Amniotic stem cell (primary cell): ENCODE data around the gene TMEM212.
"Not testable (repeated sequence)": the region's sequence is repeated elsewhere in the genome, so short reads cannot be mapped to it uniquely, and the experiment has no call there.

Experiments
- DNase-seq: peaks from one replicate; lab custom pipeline; 2025; lab: John Stamatoyannopoulos, UW

Gene TMEM212

DNA sequence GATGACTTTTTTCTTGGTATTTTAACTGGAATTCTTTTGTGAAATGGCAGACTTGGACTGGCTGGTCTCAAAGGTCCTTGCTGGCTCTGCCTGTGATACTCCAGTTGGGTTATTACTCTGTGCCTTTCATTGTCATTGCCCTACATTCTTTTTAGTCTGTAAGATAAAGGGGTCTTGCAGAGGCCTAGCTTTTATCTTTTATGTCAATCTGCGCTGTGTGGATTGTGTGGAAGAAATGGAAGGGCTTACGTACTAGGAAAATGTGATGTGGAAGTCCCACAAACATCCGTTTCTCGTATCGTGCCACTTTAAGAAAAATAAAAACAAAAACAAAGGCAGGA lies 8.7 kb upstream of the TMEM212 start:
- no peak for DNase-seq

DNA sequence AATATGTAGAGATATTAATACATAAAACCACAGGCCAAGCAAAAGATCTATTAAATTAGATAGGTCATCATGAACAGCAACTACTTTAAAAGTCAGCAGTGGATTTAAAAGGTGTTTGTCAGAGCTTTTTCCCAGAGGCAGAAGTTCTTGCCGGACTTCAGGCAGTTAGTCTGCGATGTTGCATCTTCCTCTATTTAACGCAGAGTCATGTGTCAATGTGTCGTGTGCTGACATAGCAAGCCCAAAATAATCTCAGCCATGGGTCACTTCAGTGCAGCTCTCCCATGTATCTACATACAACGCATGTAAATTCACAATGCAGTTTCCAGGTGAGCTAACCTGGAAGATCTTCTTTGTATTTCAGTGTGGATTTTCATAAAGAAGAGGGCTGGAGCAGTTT lies 8.0 kb upstream of the TMEM212 start:
- no peak for DNase-seq

DNA sequence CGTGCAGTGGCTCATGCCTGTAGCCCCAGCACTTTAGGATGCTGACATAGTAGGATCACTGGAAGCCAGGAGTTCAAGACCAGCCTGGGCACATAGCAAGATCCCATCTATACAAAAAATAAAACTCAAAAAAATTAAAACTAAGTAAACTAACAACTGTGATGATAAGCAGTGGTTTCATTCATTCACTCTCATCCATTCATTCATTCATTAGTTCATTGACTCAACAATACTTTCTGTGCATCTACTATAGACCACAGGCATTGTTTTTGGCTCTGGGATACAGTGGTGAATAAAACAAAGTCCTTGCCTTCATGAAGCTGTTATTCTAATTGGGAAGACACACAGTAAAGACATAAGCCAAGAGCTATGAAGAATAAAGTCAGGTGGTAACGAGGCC lies 7.5 kb upstream of the TMEM212 start:
- DNase-seq = no peak

GRCh38 chr3:171836855-171837254 lies 6.3 kb upstream of the TMEM212 start:
- no peak for DNase-seq

DNA sequence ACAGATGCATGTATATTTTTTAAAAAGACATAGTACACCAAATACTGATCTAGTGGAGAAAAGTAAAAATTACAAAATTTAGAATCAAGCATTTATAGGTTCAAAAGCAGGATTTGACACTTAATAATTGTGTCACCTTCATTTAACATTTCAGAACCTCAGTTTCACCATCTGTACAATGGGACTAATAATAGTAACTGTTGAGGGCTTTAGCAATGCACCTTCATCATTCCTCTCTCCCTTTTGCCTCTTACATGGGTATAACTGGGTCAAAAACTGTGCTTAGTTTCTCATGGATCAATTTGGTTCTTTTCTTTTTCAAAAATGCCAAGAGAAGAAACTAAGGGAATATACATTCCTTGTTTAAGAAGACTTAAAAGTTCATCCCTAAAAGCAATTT lies 5.5 kb upstream of the TMEM212 start:
- no peak for DNase-seq

GRCh38 chr3:171838218-171838720 lies 4.9 kb upstream of the TMEM212 start:
- peak; percentile 36 for DNase-seq

DNA sequence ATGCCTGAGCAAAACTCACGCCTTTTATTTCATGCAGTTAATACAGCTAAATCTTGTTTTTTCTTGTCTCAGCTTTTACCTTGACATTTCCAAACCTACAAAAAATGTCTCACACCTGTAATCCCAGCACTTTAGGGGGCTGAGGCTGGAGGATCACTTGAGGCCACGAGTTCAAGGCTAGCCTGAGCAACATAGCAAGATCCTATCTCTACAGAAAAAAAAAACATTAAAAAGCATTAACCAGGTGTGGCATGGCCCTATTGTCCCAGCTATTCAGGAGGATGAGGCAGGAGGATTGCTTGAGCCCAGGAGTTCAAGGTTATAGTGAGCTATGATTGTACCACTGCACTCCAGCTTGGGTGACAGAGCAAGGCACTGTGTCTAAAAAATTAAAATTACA lies 3.9 kb upstream of the TMEM212 start:
- no peak for DNase-seq

DNA sequence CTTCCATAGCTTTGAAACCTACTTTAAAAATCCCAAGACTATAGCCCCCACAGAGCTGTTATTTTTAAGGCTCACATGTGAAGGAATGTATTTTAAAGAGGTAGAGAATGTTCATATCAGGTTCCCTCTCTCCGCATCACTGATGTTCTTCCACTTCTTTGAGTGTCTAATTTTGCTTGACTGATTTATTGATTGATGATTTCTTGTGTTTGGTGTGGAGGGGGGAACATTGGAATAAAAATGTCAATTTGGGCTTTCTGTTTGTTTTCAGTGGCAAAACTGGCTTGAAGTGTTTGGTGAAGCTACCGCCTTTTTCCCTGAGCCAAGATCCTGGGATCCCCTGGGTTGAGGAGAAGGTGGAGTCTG lies 2.7 kb upstream of the TMEM212 start:
- no peak for DNase-seq

DNA sequence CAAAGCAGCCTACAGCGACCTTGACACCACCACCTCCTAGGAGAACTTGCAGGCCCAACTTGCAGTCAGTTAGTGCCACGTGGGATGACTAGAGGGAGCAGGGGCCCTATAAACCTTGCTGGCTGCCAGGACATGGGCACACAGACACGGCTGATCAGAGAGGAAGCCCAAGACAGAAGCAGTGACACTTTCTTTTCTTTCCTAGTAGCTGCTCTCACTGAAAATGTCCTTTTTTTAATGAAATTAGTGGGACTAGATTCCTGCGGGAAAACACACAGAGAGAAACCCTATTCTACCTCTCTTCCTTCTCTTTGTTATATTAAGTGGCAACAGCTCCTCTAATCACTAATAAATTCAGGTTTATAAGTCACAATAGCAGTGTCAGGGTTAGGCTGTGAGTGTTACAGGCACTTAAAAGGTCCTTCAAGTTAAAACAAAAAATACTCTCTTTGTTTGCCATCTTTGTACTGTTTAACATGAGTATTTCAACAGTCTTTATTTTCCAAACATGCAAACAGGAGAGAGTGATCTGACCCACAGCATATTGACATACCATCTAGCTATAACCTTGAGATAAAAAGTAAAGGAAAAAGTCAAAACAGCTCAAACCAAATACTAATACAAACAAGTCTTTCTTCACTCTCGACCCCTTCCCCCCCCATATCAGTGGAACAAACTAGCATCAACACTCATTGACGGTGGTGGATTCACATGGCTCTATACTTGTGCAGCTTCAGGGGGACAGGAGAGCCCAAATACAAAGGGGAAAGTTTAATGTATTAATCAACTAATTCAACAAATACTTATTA lies 2.1 kb upstream of the TMEM212 start:
- DNase-seq = no peak

- no peak for DNase-seq
These were observed 1.5 kb upstream of the TMEM212 start for GRCh38 chr3:171841620-171842000.

- DNase-seq = no peak
These were observed 1.7 kb downstream of the TMEM212 start for GRCh38 chr3:171844873-171845272.

DNA sequence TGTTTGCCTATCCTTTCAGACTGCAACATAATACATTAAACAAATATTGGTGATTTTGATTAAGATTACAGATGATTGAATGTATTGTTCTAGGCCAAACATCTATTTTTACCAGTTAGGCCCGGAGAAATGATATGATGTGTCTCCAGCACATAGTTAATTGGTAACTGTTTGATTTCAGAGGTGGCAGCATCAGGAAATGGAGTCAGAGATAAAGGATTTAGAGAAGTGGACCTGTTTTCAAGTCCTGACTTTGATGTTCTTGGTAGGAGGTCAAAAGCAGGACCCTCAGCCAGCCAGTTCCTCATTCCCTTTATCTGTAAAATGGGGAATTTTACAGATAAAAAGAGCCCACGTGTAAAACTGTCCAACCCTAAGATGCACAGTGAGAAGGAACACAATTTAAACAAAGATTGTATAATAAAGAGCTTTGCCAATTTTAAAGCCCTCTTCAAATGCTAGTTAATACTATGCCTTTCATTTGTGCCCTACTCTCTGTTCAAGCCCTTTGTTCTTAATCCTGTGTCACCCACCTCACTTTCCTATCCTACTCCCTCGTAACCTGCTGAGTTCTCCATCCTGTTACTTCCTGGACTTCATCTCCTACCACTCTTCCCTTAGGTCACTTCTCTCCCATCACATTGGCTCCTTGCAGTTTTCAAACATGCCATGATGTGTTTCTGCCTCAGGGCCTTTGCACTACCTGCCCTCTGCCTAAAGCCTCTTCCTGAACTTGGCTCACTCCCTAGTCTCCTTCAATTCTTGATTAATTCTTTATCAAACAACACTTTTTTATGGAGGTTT lies 2.5 kb downstream of the TMEM212 start:
- DNase-seq = no peak

DNA sequence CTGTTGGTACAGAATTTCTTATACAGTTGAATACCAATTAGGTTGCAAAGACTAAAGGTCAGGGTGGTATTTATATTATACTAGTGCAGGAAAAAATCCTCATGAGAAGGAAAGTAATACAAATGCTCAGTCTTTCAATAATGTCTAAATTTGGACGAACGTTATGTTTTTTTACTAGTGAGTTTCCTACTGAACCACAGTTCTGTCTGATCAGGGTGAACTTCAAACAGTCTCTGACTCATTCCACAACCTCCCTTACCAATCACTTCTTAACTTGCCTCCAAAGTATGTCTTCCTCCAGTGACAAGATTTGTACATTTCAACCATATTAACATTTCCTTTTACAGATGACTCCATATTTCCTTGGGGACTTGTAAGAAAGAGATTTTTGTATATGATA lies 3.4 kb downstream of the TMEM212 start:
- DNase-seq = no peak

DNA sequence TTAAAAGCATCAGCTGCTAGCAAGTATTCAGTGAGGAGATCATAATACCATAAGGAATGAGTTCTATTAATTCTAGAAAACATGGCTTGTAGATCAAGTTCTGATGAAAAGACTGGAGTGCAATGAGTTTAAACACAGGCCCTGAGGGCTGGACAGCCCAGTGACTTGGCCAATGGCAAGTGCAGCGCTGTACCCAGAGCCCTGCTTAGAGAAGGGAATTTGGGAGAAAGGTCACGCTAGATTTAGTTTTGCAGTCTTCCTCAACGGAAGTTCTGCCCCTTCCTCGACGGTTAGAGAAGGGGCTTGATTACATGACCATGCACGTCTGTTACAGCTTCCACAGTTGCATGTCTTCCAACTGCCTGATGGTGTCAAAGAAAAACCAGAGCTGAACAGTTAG lies 4.0 kb downstream of the TMEM212 start:
- no peak for DNase-seq

DNA sequence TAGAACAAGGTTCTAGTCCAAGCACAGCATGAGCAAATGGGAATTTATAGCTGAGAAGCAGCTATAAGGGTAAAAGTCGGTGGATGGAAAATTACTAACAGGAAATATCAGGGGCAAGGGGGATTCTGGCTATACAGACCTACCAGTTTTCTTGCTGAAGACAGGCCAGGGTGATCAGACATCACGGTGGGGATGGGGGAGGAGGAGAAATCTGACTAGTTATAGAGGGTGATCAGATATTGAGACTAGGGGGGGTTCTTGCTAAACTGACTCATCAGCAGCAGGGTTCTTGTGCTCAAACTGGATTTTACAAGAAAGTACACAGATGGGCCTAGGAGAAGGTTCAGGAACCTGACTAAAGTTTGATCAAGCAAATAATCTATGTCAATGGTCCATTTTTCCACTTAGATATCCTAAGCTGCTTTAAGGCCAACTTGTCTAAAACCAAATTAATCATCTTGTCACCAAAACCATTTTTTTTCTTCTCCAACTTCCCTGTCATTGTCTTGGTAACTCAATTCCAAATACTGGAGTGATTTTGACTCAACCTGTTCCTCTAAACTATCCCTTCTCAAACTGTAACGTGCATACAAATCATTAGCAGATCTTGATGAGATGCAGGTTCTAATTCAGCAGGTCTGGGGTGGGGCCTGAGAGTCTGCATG lies 4.6 kb downstream of the TMEM212 start:
- no peak for DNase-seq

DNA sequence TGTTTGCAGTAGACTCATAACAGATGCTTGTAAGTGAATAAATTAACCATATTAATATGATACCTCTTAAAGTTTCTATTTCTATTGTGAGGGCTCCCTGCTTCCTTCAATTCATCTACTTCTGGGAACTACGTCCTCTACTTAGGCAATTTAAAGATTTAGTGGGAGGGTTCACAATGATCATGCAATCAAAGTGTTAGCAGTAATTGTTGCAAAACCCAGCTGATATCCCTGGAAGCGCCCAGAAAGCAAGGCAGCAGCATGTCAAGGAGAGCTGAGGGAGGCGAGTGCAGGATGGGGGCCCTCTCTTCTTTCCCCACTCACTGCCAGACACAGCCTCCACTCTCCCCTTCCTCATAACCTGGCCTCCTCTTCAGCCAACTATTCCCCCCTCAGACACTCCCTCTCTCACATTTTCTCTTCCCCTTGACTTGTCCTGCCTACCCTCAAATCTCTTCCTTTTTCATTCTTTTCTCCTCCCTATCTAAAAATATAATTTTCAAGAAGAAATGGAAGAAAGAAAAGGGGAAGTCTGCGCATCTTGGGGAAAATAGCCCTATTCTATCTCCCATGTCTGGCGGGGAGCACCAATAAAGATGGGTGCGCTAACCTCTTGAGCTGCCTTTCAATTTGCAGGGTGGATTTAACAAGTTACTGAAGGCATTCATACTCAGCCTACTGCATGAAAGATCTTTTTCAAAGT lies 6.6 kb downstream of the TMEM212 start:
- no peak for DNase-seq

GRCh38 chr3:171850320-171850959 lies 7.3 kb downstream of the TMEM212 start:
- no peak for DNase-seq

- no peak for DNase-seq
These were observed 8.0 kb downstream of the TMEM212 start for GRCh38 chr3:171850960-171851659.

GRCh38 chr3:171851660-171852058 lies 8.5 kb downstream of the TMEM212 start:
- DNase-seq = no peak

DNA sequence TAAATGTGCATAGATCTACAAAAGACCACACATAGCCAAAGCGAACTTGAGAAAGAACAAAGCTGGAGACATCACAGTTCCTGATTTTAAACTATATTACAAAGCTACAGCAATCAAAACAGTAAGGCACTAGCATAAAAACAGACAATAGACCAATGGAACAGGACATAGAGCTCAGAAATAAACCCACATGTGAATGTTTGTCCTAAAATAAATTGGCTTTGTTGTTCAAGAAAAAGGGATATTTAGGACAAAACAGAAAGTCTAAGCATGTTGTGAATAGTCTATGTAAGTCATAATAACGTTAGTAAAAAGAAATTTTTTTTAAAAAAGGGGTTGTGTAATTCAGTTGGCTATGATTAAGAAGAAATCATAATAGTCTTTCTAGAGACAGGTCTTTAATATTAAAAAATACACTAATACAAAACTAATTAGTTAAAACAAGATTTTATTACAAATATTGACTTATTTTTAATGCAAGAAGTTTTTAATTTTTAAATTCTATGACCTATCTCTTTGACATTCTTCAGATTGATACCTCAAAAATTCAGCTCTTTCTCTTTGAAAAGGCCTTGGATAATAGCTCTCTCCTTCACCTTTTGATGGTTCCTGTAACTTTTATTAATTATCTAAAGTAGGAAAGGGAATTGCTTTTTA lies 11.6 kb downstream of the TMEM212 start:
- no peak for DNase-seq

DNA sequence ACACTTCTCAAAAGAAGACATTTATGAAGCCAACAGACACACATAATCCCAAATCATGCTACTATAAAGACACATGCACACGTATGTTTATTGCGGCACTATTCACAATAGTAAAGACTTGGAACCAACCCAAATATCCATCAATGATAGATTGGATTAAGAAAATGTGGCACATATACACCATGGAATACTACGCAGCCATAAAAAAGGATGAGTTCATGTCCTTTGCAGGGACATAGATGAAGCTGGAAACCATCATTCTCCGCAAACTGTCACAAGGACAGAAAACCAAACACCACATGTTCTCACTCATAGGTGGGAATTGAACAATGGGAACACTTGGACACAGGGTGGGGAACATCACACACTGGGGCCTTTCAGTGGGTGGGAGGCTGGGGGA lies 15.6 kb downstream of the TMEM212 start:
- not testable (repeated sequence) for DNase-seq
